ENCODE results near the gene CORO6. TPM values are rescaled to one million over a fixed set of nuclear protein-coding genes. Genes with fewer than 3 reads are reported as not detected.

The CORO6 gene
- total and polyA plus RNA-seq, 2 of the 13 experiments (the other 11 are each of a cell fraction or from before 2014, with no cell fraction given) = 0.42 to 0.82 TPM

DNA sequence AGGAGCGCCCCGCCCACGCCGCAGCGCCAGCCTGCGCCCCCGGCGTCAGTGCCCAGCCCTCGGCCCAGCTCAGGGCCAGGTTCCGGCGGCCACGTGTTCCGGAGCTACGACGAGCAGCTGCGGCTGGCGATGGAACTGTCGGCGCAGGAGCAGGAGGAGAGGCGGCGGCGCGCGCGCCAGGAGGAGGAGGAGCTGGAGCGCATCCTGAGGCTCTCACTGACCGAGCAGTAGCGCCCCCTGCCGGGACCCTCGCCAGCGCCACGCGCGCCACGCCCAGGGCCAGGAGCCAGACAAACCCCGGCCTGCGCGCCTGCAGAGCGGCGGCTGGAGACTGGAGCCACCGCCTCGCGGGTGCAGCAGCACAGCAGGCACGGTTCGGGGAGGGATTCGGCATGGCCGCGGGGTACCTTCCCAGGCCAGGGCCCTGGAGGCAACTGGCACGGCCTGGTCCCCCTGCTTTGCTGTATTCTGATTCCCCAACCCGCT, 9.3 kb downstream of the CORO6 start (continued):
- TF ChIP-seq, protein P1, sequence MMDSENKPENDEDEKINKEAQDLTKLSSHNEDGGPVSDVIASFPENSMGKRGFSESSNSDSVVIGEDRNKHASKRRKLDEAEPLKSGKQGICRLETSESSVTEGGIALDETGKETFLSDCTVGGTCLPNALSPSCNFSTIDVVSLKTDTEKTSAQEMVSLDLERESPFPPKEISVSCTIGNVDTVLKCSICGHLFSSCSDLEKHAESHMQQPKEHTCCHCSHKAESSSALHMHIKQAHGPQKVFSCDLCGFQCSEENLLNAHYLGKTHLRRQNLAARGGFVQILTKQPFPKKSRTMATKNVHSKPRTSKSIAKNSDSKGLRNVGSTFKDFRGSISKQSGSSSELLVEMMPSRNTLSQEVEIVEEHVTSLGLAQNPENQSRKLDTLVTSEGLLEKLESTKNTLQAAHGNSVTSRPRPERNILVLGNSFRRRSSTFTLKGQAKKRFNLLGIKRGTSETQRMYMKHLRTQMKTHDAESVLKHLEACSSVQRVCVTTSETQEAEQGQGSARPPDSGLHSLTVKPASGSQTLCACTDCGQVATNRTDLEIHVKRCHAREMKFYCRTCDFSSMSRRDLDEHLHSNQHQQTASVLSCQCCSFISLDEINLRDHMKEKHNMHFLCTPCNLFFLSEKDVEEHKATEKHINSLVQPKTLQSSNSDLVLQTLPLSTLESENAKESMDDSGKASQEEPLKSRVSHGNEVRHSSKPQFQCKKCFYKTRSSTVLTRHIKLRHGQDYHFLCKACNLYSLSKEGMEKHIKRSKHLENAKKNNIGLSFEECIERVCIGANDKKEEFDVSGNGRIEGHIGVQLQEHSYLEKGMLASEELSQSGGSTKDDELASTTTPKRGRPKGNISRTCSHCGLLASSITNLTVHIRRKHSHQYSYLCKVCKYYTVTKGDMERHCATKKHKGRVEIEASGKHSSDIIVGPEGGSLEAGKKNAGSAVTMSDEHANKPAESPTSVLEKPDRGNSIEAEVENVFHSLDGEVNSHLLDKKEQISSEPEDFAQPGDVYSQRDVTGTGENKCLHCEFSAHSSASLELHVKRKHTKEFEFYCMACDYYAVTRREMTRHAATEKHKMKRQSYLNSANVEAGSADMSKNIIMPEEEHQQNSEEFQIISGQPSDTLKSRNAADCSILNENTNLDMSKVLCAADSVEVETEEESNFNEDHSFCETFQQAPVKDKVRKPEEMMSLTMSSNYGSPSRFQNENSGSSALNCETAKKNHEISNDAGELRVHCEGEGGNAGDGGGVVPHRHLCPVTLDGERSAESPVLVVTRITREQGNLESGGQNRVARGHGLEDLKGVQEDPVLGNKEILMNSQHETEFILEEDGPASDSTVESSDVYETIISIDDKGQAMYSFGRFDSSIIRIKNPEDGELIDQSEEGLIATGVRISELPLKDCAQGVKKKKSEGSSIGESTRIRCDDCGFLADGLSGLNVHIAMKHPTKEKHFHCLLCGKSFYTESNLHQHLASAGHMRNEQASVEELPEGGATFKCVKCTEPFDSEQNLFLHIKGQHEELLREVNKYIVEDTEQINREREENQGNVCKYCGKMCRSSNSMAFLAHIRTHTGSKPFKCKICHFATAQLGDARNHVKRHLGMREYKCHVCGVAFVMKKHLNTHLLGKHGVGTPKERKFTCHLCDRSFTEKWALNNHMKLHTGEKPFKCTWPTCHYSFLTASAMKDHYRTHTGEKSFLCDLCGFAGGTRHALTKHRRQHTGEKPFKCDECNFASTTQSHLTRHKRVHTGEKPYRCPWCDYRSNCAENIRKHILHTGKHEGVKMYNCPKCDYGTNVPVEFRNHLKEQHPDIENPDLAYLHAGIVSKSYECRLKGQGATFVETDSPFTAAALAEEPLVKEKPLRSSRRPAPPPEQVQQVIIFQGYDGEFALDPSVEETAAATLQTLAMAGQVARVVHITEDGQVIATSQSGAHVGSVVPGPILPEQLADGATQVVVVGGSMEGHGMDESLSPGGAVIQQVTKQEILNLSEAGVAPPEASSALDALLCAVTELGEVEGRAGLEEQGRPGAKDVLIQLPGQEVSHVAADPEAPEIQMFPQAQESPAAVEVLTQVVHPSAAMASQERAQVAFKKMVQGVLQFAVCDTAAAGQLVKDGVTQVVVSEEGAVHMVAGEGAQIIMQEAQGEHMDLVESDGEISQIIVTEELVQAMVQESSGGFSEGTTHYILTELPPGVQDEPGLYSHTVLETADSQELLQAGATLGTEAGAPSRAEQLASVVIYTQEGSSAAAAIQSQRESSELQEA (CRISPR knock-in tag; IDR thresholded peaks at IDR 0.05; ENCODE audit: not compliant biosample characterization) = no peak
- peak; percentile 71 for TF ChIP-seq HNRNPLL (IDR thresholded peaks at IDR 0.05; ENCODE audit: low read depth, low read length, poor library complexity, severe bottlenecking)
- TF ChIP-seq KDM2A (CRISPR knock-in tag; IDR thresholded peaks at IDR 0.05; ENCODE audit: borderline replicate concordance, low read depth) = peak; percentile 91
- TF ChIP-seq, protein P2, sequence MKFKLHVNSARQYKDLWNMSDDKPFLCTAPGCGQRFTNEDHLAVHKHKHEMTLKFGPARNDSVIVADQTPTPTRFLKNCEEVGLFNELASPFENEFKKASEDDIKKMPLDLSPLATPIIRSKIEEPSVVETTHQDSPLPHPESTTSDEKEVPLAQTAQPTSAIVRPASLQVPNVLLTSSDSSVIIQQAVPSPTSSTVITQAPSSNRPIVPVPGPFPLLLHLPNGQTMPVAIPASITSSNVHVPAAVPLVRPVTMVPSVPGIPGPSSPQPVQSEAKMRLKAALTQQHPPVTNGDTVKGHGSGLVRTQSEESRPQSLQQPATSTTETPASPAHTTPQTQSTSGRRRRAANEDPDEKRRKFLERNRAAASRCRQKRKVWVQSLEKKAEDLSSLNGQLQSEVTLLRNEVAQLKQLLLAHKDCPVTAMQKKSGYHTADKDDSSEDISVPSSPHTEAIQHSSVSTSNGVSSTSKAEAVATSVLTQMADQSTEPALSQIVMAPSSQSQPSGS (CRISPR knock-in tag; IDR thresholded peaks at IDR 0.05) = no peak
- TF ChIP-seq ZNF644 (CRISPR knock-in tag; IDR thresholded peaks at IDR 0.05; ENCODE audit: low read depth) = no peak
- TF ChIP-seq TMF1 (CRISPR knock-in tag; IDR thresholded peaks at IDR 0.05; ENCODE audit: low read depth) = peak; percentile 87; the same call in 1 of the 2 replicates
- TF ChIP-seq, protein P3, sequence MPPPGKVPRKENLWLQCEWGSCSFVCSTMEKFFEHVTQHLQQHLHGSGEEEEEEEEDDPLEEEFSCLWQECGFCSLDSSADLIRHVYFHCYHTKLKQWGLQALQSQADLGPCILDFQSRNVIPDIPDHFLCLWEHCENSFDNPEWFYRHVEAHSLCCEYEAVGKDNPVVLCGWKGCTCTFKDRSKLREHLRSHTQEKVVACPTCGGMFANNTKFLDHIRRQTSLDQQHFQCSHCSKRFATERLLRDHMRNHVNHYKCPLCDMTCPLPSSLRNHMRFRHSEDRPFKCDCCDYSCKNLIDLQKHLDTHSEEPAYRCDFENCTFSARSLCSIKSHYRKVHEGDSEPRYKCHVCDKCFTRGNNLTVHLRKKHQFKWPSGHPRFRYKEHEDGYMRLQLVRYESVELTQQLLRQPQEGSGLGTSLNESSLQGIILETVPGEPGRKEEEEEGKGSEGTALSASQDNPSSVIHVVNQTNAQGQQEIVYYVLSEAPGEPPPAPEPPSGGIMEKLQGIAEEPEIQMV (CRISPR knock-in tag; IDR thresholded peaks at IDR 0.05; ENCODE audit: low read depth) = 0 out of 2 replicates have a peak, but pooled peaks have one; percentile 38
- TF ChIP-seq ATF7-NPFF (CRISPR knock-in tag; IDR thresholded peaks at IDR 0.05; ENCODE audit: low read depth) = peak; percentile 94
- TF ChIP-seq GFI1 (CRISPR knock-in tag; IDR thresholded peaks at IDR 0.05; ENCODE audit: borderline replicate concordance) = peak; percentile 25; the same call in 1 of the 2 replicates
- TF ChIP-seq SMARCE1 (IDR thresholded peaks at IDR 0.05; ENCODE audit: borderline replicate concordance) = no peak
- TF ChIP-seq, protein P4, sequence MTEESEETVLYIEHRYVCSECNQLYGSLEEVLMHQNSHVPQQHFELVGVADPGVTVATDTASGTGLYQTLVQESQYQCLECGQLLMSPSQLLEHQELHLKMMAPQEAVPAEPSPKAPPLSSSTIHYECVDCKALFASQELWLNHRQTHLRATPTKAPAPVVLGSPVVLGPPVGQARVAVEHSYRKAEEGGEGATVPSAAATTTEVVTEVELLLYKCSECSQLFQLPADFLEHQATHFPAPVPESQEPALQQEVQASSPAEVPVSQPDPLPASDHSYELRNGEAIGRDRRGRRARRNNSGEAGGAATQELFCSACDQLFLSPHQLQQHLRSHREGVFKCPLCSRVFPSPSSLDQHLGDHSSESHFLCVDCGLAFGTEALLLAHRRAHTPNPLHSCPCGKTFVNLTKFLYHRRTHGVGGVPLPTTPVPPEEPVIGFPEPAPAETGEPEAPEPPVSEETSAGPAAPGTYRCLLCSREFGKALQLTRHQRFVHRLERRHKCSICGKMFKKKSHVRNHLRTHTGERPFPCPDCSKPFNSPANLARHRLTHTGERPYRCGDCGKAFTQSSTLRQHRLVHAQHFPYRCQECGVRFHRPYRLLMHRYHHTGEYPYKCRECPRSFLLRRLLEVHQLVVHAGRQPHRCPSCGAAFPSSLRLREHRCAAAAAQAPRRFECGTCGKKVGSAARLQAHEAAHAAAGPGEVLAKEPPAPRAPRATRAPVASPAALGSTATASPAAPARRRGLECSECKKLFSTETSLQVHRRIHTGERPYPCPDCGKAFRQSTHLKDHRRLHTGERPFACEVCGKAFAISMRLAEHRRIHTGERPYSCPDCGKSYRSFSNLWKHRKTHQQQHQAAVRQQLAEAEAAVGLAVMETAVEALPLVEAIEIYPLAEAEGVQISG (CRISPR knock-in tag; IDR thresholded peaks at IDR 0.05) = peak; percentile 64
- no peak for TF ChIP-seq ZNF251 (CRISPR knock-in tag; IDR thresholded peaks at IDR 0.05)
- no peak; the same call in 1 of the 2 replicates for TF ChIP-seq FOXC1 (CRISPR knock-in tag; IDR thresholded peaks at IDR 0.05; ENCODE audit: borderline replicate concordance)
- no peak for TF ChIP-seq RFXANK (CRISPR knock-in tag; IDR thresholded peaks at IDR 0.05)
- no peak for TF ChIP-seq HNF4G (IDR thresholded peaks at IDR 0.05; ENCODE audit: borderline replicate concordance, low read depth, low read length)
- TF ChIP-seq HNF4G (CRISPR knock-in tag; IDR thresholded peaks at IDR 0.05; ENCODE audit: borderline replicate concordance, low read depth) = no peak
